BE2C (cell line): ENCODE measurements around the gene PLEKHA5.
"Not testable (repeated sequence)": the region's sequence is repeated elsewhere in the genome, so short reads cannot be mapped to it uniquely, and the experiment has no call there.

ENCODE experiments used
- DNase-seq: peaks from one replicate; pipeline ENCODE4 v3.0.0-alpha.2; 2020
- H3K27me3 ChIP-seq: fragments of 250-450 bp; sonication (Bioruptor Pico); 2 replicates; pipeline ENCODE4 v1.5.1; 2020; ENCODE audit warnings: mild to moderate bottlenecking
- H3K36me3 ChIP-seq: fragments of 250-450 bp; sonication (Bioruptor Pico); 2 replicates; pipeline ENCODE4 v1.5.1; 2020; ENCODE audit warnings: mild to moderate bottlenecking
- H3K4me1 ChIP-seq: fragments of 250-450 bp; sonication (Bioruptor Pico); 2 replicates; pipeline ENCODE4 v1.5.1; 2020
- H3K4me3 ChIP-seq: 2 replicates; pipeline ENCODE4 v1.5.1; 2011; ENCODE audit warnings: low read depth, low read length
- H3K9me3 ChIP-seq: fragments of 250-450 bp; sonication (Bioruptor Pico); 2 replicates; pipeline ENCODE4 v1.5.1; 2020
- CTCF ChIP-seq: IDR thresholded peaks from 2 replicates; pipeline ENCODE4 v1.5.1; 2012; ENCODE audit warnings: mild to moderate bottlenecking, low read depth, low read length

Gene PLEKHA5

DNA sequence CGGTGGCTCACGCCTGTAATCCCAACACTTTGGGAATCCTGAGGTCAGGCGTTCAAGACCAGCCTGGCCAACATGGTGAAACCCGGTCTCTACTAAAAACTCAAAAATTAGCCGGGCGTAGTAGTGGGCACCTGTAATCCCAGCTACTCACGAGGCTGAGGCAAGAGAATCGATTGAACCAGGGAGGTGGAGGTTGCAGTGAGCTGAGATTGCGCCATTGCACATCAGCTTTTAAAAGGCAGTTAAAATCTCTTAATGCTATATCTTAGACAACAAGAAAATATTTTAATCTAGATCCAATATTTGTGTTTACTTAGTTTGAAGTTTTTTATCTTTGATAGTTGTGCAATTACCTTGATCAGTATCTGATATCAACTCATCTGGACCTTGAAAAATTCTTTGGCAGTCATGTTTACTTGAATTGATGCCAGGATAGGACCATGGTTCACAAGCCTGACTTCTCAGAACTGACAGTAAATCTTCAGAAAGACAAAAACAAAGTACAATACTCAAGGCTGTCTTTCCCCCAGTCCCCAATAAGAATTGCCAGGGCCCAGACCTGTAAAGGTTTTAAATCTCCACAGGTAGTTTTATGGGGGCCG, 174.7 kb downstream of the PLEKHA5 start:
- H3K36me3 ChIP-seq, result no peaks in the 10 kb centered on the region; the same call in 1 of the 2 replicates
- H3K9me3 ChIP-seq, result no peaks in the 10 kb centered on the region
- TF ChIP-seq CTCF, result no peak
- DNase-seq, result no peak
- H3K27me3 ChIP-seq, result no peaks in the 10 kb centered on the region
- H3K4me1 ChIP-seq, result no peaks in the 10 kb centered on the region
- no peak overlapping the region for H3K4me3 ChIP-seq

GRCh38 chr12:19305621-19306020, 176.1 kb downstream of the PLEKHA5 start:
- not testable (repeated sequence) for DNase-seq, H3K4me3 ChIP-seq, H3K27me3 ChIP-seq, H3K4me1 ChIP-seq, H3K9me3 ChIP-seq, H3K36me3 ChIP-seq

- TF ChIP-seq CTCF, result no peak
- Histone ChIP-seq H3K4me3 (no peak overlapping the region), H3K27me3 (no peaks in the 10 kb centered on the region), H3K9me3 (no peaks in the 10 kb centered on the region), H3K4me1 (no peaks in the 10 kb centered on the region), H3K36me3 (no peaks in the 10 kb centered on the region; the same call in 1 of the 2 replicates)
- DNase-seq, result no peak
These were observed 176.8 kb downstream of the PLEKHA5 start for GRCh38 chr12:19306366-19306765.

GRCh38 chr12:19307451-19307850, 177.9 kb downstream of the PLEKHA5 start:
- no peak for DNase-seq
- Histone ChIP-seq H3K9me3 (no peaks in the 10 kb centered on the region), H3K4me3 (no peak overlapping the region), H3K4me1 (no peaks in the 10 kb centered on the region), H3K27me3 (no peaks in the 10 kb centered on the region), H3K36me3 (no peaks in the 10 kb centered on the region; the same call in 1 of the 2 replicates)
- TF ChIP-seq CTCF, result no peak

- Histone ChIP-seq H3K9me3 (no peaks in the 10 kb centered on the region), H3K36me3 (no peaks in the 10 kb centered on the region; the same call in 1 of the 2 replicates), H3K4me3 (no peak overlapping the region), H3K27me3 (no peaks in the 10 kb centered on the region), H3K4me1 (no peaks in the 10 kb centered on the region)
- DNase-seq, result no peak
- no peak for TF ChIP-seq CTCF
These were observed 181.6 kb downstream of the PLEKHA5 start for GRCh38 chr12:19311165-19311564.

DNA sequence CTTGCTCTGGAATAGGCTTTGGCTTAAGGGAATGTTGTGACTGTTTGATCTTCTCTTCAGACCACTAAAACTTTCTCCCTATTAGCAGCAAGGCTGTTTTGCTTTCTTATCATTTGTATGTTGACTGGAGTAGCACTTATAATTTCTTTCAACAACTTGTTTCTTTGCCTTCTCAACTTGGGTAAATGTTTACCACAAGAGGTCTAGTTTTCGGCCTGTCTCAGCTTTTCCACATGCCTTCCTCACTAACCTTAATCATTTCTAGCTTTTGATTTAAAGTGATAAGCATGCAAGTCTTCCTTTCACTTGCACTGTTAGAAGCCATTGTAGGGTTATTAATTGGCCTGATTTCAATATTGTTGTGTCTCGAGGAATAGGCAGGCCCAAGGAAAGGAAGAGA, 183.1 kb downstream of the PLEKHA5 start:
- DNase-seq, result no peak
- Histone ChIP-seq H3K4me3 (no peak overlapping the region), H3K36me3 (no peaks in the 10 kb centered on the region), H3K9me3 (no peaks in the 10 kb centered on the region), H3K4me1 (no peaks in the 10 kb centered on the region), H3K27me3 (no peaks in the 10 kb centered on the region)
- TF ChIP-seq CTCF, result no peak
